HG02798 (cell line): ENCODE results near the gene SLC29A4.

Experiments
- ATAC-seq: cut with Tn5 transposase; IDR thresholded peaks from one replicate; pipeline ENCODE4 v1.9.1; 2021; ENCODE audit warnings: mild to moderate bottlenecking; ENCODE audit not compliant: unreplicated experiment, poor library complexity

Gene SLC29A4

GRCh38 chr7:5350600-5351385, 68.0 kb downstream of the SLC29A4 start:
- no peak for ATAC-seq

- no peak for ATAC-seq
Measured at GRCh38 chr7:5351507-5352265, 68.9 kb downstream of the SLC29A4 start.

GRCh38 chr7:5352440-5353010, 69.8 kb downstream of the SLC29A4 start:
- no peak for ATAC-seq

GRCh38 chr7:5354460-5355232, 71.9 kb downstream of the SLC29A4 start:
- ATAC-seq = no peak
